Right ventricle myocardium inferior (tissue), 1 donor: ENCODE data around the gene ADAMTSL1. TPM values are rescaled to one million over a fixed set of nuclear protein-coding genes. Genes with fewer than 3 reads are reported as not detected.

Experiments used
- ATAC-seq: fragments of 200-7000 bp; cut with Tn5 transposase; one replicate; pipeline ENCODE4 v1.9.1; 2020; ENCODE audit warnings: mild to moderate bottlenecking, moderate library complexity
- DNase-seq: peaks from one replicate; pipeline ENCODE4 v3.0.0; 2021; ENCODE audit errors: missing footprints
- intact Hi-C: fragments of 100-400 bp; cut with DNase I; formaldehyde crosslinking; loops from one replicate; pipeline ENCODE4 v1.11.0; 2022
- total RNA-seq: library from RNA; stranded (reverse); fragmentation: NEBNext Ultra II Directional; extraction: Animal tissue kit (Norgen Biotek cat#: 25700); gene quantifications from one replicate; pipeline ENCODE4 v1.2.1, GENCODE V29; 2021
- donor health status: DM: no; HTN: yes; CAD: no; lungs with severe emphysema.

The ADAMTSL1 gene
- total RNA-seq, 1 donor from 2014 or later: 1.9 TPM

DNA sequence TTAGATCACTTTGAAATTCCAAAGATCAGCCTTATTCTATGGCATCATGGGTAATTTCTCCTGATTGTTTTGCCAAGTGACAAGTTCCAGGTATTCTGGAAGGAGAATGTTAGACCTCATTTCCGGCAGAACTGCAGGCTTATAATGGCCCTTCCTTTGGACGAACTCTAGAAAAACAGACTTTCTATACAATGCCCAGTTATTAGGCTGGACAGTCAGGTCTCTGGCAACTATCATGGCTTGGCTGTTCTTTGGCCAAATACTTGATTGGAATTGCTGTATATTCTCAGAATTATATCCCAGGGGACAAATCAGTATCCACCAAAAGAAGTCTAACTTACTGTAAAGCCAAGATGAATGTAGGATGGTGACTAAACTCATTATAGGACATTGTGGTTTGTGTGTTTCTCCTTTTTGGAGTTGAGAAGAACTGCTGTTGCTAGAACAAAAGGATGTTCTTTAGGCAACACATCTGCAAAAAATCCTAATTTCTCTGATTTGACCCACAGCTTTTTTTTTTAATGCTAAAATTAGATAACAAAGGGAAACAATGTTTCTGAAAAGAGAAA lies 69.0 kb downstream of the ADAMTSL1 start:
- intact Hi-C loops: no loop called here
- DNase-seq: no peak
- no peak for ATAC-seq

DNA sequence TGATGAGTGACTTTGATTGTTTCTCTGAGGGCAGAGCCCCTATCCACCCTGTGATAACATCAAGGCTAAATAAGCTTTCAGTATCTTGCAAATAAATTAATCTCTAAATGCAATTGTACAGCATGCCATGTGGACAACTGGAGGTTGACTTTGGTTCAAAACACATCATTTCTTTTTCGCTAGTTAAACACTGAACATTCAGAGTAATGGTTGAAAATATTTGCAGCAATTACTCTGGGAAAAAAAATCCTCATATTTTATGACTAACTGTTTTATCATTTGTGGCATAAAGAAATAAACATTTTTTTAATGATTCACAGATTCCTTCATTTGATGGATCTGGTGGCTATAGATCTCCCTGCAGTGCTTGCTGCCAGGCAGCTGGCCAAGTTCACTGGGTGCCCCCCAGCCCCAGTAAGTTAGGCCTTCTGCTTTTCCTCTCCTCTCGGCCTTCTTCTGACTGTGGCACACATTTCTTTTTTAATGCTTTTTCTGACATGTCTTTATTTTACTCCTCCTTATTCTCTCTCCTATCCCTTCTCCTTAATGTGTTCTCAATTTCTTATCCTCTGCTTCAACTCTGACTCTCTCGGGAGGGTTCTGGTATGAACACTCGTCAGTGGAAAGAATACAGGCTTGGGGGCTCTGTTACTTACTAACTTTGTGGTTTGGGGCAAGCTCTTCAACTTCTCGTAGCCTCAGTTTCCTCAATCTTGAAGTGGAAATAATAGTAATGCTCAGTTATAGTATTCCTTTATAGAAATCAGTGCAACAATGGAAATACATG lies 69.6 kb downstream of the ADAMTSL1 start:
- ATAC-seq (no peak), DNase-seq (no peak)
- intact Hi-C loops: no loop called here

DNA sequence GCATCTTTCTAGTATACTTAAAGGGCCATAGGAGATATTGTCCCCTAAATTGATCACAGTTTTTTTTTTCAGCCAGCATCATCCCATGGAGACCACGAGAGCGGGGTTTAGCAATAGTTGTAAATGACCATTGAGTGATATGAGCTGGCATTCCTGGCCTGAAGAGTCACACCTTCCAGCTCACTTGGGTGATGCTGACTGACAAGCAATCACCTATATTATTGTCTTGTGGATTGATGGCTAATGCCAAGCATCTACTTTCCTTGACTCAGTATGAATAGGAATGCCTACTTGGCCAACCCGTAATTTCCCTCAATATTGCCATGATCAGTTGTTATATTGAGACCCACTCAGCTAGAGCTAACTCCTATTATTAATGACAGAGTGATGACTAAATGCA lies 70.5 kb downstream of the ADAMTSL1 start:
- DNase-seq (no peak), ATAC-seq (no peak)
- intact Hi-C loops: no loop called here

DNA sequence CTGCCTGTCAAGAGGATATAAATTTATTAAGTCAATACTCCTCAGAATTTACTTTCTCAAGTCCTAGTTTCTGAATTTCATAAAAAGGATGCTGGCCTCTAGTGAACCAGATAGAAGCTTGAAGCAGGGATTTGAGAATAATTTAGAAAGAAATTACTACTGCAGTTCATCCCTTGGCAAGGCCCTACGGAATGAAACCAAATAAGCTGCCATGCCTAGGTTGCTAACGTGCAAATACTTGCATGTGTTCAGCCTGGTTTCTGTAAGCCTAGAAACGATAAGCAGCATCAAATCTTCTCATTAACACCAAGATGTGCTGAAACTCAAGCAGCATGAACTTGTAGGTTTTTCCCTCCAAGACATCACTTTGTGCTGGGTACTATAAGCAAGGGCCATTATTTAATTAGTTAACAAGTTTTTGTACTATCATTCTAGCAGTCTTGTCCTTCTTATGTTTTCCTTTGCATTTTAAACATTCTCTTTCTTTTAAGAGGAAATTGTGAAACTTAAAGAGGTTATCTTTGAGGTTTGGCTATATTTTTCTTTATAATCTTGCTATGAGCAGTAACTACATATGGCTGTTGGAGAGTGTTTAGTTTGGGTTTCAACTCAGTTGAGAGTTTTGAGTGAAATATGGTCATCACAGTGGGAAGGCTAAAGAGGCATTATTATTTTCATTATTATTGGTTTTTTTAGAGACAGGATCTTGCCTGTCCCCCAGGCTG lies 71.8 kb downstream of the ADAMTSL1 start:
- intact Hi-C loops: no loop called here
- no peak for ATAC-seq
- DNase-seq: no peak

DNA sequence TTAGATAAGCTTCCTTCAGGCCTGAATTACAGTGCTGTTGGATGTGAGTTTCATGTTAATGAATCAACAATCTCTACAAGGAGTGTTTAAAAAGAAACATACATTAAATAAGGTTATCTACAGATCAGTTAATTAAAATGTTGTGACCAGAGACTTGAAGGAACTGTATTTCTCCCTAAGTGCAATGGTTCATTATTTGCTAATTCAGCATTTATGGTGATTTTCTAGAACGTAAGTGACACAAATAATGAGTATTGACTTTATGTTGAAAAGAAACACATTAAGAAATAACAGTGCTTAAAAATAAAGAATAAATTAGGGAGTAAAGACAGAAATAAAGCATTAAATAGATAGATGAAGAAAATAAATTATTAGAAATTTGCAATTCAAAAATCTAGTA lies 74.5 kb downstream of the ADAMTSL1 start:
- ATAC-seq (no peak), DNase-seq (no peak)
- intact Hi-C loops: no loop called here

DNA sequence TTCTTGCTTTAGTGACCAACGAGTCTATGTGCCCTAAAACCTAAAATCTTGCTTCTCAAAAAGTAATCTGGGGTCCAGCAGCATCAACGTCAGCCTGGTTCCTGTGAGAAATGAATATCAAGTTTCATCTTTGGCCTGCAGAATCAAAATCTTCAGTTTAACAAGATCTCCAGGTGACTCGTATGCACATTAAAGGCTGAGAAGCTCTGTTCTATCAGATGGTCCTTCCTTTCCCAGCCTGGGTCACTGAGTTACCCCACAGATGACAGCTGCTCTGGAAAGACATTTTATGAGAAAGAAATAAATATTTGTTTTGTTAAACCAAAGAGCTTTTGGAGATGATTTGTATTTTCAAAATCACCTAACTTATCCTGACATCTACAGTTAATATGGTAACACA lies 75.8 kb downstream of the ADAMTSL1 start:
- DNase-seq: no peak
- intact Hi-C loops: no loop called here
- no peak for ATAC-seq

DNA sequence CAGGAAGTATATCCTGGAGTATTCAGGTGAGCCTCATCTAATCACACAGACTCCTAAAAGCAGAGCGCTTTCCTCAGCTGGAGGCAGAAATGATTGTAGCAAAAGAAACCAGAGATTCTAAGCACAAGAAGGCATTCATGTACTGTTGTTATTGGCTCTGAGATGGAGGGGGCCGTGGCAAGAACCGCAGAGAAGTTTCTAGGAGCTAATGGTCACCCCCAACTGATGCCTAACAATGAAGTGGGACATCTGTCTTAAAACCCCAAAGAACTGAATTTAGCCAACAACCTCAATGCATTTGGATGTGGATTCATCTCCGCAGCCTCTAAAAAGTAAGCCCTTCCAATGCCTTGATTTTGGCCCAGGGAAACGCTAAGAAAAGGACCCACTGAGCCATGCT lies 76.3 kb downstream of the ADAMTSL1 start:
- DNase-seq: no peak
- no peak for ATAC-seq
- intact Hi-C loops: no loop called here

DNA sequence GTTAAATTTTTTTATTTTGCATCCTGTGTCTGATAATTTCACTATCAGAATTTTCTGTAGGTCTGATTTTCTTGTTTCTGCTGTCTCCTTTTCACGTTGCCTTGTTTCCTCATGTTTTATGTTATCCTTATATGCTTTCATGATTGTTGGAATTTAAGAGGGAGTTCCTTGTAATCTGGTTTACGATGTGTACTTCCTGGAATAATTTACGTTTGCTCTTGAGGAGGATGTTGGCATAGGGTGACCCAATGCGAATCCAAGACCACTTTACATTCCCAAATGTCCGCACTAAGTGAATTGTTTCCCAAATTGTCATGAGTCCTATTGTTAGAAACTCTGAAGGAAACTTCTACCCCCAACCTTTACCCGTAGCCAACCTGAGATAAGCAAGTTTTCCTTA lies 80.3 kb downstream of the ADAMTSL1 start:
- no peak for DNase-seq
- intact Hi-C loops: no loop called here

DNA sequence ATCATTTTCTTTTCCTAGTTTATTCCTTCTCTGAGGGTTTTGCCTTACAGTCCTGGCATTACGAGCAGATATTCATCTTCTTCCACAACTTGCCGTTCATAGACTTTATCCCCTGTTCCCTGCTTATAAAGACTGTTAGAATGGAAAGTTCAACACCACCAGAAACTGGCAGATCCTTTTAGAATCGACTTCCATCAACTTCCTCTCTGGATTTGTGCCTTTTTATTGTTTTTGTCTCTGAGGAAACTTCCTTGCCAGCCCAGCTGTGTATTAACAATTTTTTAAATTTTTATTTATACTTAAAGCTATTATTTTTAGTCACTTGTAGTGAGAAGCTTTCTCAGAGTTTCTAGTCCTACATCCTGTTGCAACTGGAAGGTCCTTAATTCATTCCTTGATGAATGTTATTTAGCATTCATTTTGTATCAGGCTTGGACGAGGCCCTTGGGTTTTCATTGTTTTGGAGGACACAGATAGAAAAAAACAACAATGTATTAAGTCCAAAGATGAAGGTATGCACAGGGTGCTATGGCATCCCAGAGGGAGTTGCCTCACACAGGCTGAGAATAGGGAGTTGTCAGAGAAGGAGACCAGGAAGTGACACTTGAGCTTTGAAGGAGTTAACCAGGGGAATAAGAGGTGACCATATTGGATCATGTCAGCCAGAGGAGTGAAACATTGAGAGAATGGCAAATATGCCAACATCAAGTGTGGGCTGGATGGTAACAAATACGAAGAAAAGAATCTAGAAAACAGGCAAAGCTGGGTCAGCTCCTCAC lies 81.3 kb downstream of the ADAMTSL1 start:
- intact Hi-C loops: no loop called here
- ATAC-seq (no peak), DNase-seq (no peak)

More for the DNA sequence above, 80.3 kb downstream of the ADAMTSL1 start:
- no peak for ATAC-seq

DNA sequence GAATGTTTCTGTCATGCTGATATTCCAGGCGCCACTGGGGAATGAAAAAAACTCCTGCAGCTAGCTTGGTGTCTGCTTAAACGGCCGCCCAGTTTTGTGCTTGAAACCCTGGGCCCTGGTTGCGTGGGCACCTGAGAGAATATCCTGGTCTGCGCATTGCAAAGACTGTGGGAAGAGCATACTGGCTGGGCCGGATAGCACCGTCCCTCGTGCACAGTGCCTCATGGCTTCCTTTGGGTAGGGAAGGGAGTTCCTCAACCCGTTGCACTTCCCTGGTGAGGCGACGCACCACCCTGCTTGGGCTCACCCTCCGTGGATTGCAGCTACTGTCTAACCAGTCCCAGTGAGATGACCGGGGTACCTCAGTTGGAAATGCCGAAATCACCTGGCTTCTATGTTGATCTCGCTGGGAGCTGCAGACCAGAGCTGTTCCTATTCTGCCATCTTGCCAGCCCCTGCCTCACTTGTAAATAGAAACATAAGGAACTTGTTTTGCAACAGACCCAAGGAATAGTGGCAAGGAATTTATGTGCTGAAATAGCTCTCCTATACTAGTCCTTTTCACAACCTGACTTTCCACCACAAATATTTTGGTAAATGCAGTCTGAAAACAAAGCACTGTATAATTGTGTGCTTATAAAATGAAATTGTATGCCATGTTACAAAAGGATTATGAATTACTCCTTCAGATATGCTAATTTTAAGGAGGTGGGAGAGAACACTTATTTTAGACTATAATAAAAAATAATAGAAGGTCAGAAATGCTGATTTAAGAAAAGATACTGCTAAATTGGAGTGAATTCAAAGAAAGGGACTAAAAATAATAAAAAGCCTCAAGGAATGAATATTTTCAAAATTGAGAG lies 90.3 kb downstream of the ADAMTSL1 start:
- DNase-seq (no peak), ATAC-seq (no peak)
- intact Hi-C loops: no loop called here

DNA sequence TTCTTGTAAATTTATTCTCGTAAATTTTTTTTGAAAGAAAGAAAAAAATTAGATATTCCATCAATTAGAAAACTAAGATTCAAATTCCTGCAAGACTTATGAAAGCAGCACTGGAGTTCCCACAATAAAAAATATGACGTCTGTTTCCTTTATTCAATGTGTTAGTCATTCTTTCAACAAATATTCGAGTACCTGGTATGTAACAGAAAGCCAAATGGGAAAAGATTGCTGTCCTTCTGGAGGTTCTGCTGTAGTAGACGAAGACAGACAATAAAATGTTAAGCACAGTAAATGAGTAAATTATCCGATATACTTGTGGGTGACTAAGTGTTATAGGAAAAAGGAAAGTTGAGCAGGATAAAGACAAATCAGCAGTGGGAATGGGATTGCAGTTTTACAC lies 92.2 kb downstream of the ADAMTSL1 start:
- no peak for DNase-seq
- no peak for ATAC-seq
- intact Hi-C loops: no loop called here

DNA sequence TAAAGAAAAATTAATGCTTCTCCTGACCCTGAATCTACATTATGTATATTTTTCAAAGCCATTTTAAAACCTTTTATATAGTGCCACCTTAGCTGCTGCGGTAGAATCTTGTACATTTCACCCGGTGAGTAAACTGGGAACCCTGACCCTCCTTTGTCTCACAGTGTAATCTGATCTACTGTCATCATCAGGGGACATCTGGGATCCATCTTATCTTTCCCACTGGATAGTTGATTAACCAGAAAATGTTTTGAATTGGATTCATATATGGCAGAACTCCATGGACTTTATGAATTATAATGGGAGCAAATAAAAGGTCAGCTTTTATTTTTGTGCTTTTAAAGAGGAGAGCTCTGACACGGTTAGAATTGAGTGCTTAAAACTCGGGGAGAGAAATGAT lies 95.0 kb downstream of the ADAMTSL1 start:
- ATAC-seq: no peak
- intact Hi-C loops: no loop called here

DNA sequence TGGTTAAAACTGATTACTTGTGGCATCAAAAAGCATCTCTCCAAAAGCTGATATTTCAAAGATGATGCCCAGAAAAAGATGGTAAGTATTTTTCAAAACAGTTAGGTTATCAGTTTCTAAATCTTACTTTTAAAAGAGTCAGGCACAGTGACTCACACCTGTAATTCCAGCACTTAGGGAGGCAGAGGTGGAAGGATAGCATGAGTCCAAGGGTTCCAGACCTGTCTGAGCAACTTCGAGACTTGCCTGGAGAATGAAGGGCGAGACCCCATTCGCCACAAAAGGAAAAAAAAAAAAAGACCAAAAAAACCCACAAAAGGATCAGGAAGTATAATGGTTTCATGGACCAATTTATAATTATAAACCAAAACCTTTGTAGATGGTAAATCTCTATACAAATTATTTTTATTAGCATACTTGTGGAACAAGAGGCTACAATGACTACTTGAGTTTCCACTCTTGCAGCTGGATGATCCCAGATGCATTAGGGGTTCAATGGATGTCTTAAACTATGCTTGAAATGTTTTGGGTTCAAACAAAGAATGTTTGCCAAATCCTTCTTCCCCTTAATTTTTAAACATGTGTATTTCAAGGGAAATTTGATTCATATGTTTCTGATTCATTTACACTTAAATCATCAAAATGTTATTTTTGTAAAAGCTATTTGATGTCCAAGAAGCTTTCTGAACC lies 96.1 kb downstream of the ADAMTSL1 start:
- ATAC-seq (no peak), DNase-seq (no peak)
- intact Hi-C loops: no loop called here

More for the DNA sequence above, 95.0 kb downstream of the ADAMTSL1 start:
- DNase-seq: no peak

DNA sequence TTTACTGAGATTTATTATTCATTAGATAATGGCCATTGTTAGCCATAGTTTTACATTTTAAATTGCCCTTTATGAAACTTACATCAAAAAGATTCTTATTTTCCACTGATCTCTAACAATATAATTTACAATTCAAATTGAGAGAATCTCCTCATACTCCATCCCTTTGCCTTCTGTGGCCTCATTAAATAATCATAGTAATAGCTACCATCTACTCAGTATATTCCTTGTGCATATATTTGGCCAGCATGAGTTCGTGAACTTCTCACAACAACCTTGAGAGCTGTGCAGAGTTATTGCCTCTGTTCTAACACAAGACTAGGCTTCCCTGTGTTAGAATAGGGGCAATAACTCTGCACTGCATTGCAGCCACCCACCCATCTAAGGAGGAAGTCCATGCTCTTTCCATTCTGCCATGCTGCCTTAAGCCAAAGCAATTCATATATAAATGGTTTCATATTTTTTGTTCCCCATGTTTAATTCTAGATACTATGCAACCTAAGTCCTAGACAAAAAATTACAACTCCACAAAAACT lies 99.1 kb downstream of the ADAMTSL1 start:
- no peak for DNase-seq
- ATAC-seq: no peak
- intact Hi-C loops: no loop called here

DNA sequence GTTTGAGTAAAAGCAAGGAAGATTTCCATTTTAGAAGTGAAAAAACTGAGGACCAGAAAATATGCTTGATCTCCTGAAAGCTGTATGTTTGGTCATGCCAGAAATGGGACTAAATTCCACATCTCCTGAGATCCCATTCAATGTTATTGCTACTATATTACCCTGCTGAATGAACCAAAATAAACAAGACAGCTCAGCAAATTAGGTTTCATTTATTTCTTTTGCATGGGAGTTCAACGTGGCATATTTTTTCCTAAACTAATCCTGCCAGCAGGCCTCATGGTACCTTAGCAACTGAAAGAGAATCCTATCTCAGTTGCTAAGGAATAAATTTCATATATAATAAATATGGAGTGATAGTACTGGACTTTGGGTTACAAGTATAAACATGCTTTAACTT lies 101.7 kb downstream of the ADAMTSL1 start:
- DNase-seq (no peak), ATAC-seq (no peak)
- intact Hi-C loops: no loop called here

DNA sequence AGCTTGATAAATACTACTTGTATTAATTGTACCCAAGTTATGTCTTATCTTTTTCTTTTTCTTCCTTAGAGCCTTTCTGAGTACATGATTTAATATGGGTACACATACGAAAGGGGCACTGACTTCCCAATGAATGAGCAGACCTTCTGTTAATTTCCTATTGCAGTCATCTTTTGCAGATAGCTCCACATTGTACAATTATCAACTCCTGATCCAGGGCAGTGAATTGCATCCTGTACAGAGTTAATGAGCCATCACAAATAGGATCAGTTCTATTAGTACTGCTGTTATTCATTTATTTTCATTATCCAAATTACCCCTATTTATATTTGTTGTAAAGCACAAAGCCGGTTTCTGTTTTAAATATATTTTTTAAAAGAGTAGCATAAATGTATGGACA lies 105.6 kb downstream of the ADAMTSL1 start:
- DNase-seq (no peak), ATAC-seq (no peak)
- intact Hi-C loops: no loop called here

DNA sequence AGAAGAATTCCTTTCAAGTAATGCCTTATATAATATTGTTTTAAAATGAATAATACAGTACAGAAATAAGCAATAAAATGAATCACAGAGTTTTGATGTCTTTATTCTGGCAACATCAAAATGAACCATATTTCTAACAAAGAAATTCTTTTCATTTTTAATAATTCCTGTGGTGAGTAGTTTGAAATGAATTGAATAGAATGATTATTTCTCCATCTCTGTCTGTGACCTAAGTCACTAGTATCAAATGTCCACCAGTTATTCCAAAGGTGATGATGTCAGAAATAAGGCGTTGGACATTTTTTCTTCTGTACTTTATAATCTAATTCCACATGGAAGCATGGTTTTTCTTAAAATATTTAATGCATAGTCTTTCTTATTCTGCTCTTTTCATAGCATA lies 106.2 kb downstream of the ADAMTSL1 start:
- ATAC-seq: no peak
- intact Hi-C loops: no loop called here
- no peak for DNase-seq

DNA sequence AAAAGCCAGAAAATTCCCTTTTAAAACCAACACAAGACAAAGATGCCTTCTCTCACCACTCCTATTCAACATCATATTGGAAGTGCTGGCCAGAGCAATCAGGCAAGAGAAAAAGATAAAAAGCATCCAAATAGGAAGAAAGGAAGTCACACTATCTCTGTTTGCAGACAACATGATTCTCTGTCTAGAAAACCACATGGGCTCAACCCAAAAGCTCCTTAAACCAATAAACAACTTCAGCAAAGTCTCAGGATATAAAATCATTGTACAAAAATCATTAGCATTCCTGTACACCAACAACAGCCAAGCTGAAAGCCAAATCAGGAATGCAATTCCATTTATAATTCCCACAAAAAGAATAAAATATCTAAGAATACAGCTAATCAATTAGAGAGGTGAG lies 112.0 kb downstream of the ADAMTSL1 start:
- no peak for DNase-seq
- intact Hi-C loops: no loop called here
- no peak for ATAC-seq
